ENCODE measurements around the gene NDP.

- TF ChIP-seq, protein P1, sequence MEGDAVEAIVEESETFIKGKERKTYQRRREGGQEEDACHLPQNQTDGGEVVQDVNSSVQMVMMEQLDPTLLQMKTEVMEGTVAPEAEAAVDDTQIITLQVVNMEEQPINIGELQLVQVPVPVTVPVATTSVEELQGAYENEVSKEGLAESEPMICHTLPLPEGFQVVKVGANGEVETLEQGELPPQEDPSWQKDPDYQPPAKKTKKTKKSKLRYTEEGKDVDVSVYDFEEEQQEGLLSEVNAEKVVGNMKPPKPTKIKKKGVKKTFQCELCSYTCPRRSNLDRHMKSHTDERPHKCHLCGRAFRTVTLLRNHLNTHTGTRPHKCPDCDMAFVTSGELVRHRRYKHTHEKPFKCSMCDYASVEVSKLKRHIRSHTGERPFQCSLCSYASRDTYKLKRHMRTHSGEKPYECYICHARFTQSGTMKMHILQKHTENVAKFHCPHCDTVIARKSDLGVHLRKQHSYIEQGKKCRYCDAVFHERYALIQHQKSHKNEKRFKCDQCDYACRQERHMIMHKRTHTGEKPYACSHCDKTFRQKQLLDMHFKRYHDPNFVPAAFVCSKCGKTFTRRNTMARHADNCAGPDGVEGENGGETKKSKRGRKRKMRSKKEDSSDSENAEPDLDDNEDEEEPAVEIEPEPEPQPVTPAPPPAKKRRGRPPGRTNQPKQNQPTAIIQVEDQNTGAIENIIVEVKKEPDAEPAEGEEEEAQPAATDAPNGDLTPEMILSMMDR (tag by site-specific recombination; IDR thresholded peaks at IDR 0.05) = no peak
- no peak for TF ChIP-seq YY1 (tag by site-specific recombination; IDR thresholded peaks at IDR 0.05)
Observed at GRCh38 chrX:43998374-43998773, 25.2 kb upstream of the NDP start.
